C4-2B (cell line): Measurements from ENCODE around the gene KCNJ2.
A peak's percentile ranks its signal among the peaks of the same experiment; 100 is the strongest.

Experiments used
- H3K27ac ChIP-seq: fragments of 450-650 bp; 2 replicates; pipeline ENCODE4 v1.5.1; 2017
- CTCF ChIP-seq: fragments of 450-650 bp; conservative IDR thresholded peaks from 2 replicates; pipeline ENCODE4 v1.5.1; 2017; ENCODE audit warnings: mild to moderate bottlenecking
- ZFX ChIP-seq: fragments of 450-650 bp; IDR thresholded peaks from 2 replicates; pipeline ENCODE4 v1.6.1; 2017

The KCNJ2 gene

DNA sequence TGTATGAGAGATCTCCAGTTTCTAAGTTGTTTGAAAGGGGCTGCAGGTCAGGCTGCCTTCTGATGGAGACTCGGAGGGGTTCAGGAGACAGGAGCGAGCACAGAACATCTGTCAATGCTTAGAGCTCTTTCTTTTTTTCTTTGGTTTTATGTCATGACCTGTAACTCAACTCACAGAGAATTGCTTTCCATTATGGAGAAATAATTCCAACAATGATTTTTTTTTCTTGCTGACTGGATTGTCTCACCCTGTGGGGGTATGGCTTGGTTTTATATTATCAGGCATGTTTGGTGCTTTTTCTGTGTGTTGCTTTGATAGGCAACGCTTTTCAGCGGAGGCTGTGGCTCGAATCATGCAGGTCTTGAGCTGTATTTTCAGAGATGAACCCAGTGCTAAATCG, 10.7 kb upstream of the KCNJ2 start:
- H3K27ac ChIP-seq = no peak overlapping the region
- TF ChIP-seq CTCF = no peak
- TF ChIP-seq ZFX = no peak

- TF ChIP-seq ZFX (no peak), CTCF (no peak)
- no peak overlapping the region for H3K27ac ChIP-seq
Measured at GRCh38 chr17:70159980-70160379, 9.4 kb upstream of the KCNJ2 start.

- TF ChIP-seq CTCF = no peak
- TF ChIP-seq ZFX = no peak
- no peak overlapping the region for H3K27ac ChIP-seq
Measured at GRCh38 chr17:70161519-70161918, 7.8 kb upstream of the KCNJ2 start.

DNA sequence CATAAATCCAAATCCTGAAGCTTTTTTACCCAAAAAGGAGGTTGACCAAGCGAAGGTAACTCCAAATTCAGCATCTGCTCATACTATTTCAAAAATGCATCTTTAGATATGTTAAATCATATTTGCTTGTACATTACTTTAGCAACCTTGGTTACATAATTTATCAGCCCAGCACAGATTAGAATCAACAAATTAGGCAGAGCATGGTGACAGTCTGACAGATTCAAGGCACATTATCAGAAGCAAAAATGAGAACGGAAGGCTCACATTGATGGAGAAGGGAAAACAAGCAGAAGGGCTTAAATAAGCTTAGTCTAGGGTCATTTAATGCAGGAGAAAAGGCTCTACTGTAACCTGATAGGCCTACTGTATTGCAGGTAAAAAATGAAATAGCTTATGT, 3.9 kb upstream of the KCNJ2 start:
- TF ChIP-seq CTCF (no peak), ZFX (no peak)
- no peak overlapping the region for H3K27ac ChIP-seq

GRCh38 chr17:70166615-70167014, 2.7 kb upstream of the KCNJ2 start:
- no peak overlapping the region for H3K27ac ChIP-seq
- no peak for TF ChIP-seq CTCF
- TF ChIP-seq ZFX = no peak

DNA sequence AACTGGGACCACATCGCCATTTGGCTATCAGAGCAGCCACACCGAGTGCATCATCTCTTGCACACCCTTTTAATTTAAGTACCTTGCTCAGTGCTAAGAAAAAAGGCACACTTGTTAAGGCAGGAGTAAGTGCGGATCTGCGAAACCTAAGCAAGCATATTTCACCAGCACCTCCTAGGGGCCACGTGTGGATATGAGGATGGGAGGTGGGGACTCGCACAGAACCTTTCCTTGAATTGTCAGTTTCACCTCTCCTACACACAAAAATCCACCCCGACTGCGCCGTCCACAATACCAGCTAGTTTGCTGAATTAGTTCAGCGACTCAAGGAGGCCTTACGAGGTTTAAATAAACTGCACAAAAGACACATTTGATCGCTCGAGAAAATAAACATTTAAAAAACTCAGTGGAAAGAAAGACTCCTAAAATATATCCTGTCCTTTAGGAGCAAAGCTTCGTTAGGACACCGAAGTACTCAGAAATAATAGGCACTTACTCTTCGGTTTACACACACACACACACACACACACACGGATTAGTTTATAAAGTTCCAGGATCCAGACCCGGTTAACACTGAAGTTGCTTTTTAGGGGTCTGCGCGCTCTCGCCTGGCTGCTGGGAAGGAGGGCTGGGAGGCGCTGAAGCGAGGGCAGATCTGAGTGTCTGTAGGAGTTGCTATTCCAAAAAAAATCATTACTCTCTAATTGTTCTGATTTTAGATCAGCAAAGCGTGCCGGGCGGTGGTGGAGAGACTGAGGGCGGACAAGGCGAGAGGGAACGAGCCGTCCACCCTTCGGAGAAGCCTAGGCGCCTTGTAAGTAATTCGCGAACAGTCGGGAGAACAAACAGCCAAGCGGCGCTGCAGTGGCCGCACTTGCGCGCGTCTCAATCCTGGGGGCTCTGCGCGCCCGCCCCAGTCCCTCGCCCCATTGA, 1.0 kb upstream of the KCNJ2 start:
- H3K27ac ChIP-seq = no peak overlapping the region

More for the DNA sequence above, 1.0 kb upstream of the KCNJ2 start:
- TF ChIP-seq ZFX = no peak
- peak; percentile 47 for TF ChIP-seq CTCF
